Mesenchymal stem cell (in vitro differentiated cells and primary cell): ENCODE results near the gene LPP.

Experiments used
- DNase-seq: peaks from one replicate; pipeline ENCODE4 v3.0.0-alpha.2; 2013
- H2AFZ ChIP-seq: one replicate; pipeline ENCODE4 v1.6.1; 2013; ENCODE audit warnings: low read depth, mild to moderate bottlenecking, control low read depth, inconsistent platforms, low read length, moderate library complexity
- H2AK5ac ChIP-seq: 2 replicates; pipeline ENCODE4 v1.6.1; 2013; ENCODE audit warnings: low read length, moderate library complexity, mild to moderate bottlenecking, inconsistent platforms; ENCODE audit not compliant: severe bottlenecking
- H2BK120ac ChIP-seq: one replicate; pipeline ENCODE4 v1.6.1; 2013; ENCODE audit warnings: low read depth, mild to moderate bottlenecking, inconsistent platforms, low read length, moderate library complexity
- H2BK12ac ChIP-seq, 2 experiments: one replicate each; pipeline ENCODE4 v1.6.1; 2013; ENCODE audit warnings: inconsistent platforms in 2 of 2, low read length in 2 of 2, mild to moderate bottlenecking in 2 of 2, moderate library complexity in 2 of 2, control low read depth in 1 of 2
- H2BK15ac ChIP-seq: one replicate; pipeline ENCODE4 v1.6.1; 2013; ENCODE audit warnings: mild to moderate bottlenecking, low read depth, inconsistent platforms; ENCODE audit not compliant: poor library complexity, severe bottlenecking
- H2BK5ac ChIP-seq: 2 replicates; pipeline ENCODE4 v1.6.1; 2013; ENCODE audit warnings: low read depth, mild to moderate bottlenecking, low read length, control low read depth, inconsistent platforms; ENCODE audit not compliant: poor library complexity, severe bottlenecking
- H3K14ac ChIP-seq, 2 experiments: one replicate each; pipeline ENCODE4 v1.6.1; 2013; ENCODE audit warnings: inconsistent platforms in 2 of 2, low read length in 2 of 2, control low read depth in 1 of 2, mild to moderate bottlenecking in 1 of 2, moderate library complexity in 1 of 2
- H3K18ac ChIP-seq, 2 experiments: one replicate each; pipeline ENCODE4 v1.6.1; 2013; ENCODE audit warnings: inconsistent platforms in 2 of 2, low read length in 2 of 2, control low read depth in 1 of 2, low read depth in 1 of 2, mild to moderate bottlenecking in 1 of 2
- H3K23ac ChIP-seq, 2 experiments: one replicate each; pipeline ENCODE4 v1.6.1; 2013; ENCODE audit warnings: inconsistent platforms in 2 of 2, low read length in 2 of 2, mild to moderate bottlenecking in 2 of 2, moderate library complexity in 2 of 2, control low read depth in 1 of 2
- H3K27ac ChIP-seq: 2 replicates; pipeline ENCODE4 v1.5.1; 2013; ENCODE audit warnings: mild to moderate bottlenecking, moderate library complexity, low read length, control low read depth, inconsistent platforms; ENCODE audit not compliant: poor library complexity, severe bottlenecking
- H3K27me3 ChIP-seq, 2 experiments: 2 replicates each; pipeline versions ENCODE4 v1.6.1 to v1.7.0; 2013; ENCODE audit warnings: low read length in 2 of 2, mild to moderate bottlenecking in 2 of 2, moderate library complexity in 2 of 2, control low read depth in 1 of 2, inconsistent platforms in 1 of 2; ENCODE audit not compliant: control insufficient read depth in 1 of 2, insufficient read depth in 1 of 2
- H3K36me3 ChIP-seq, 2 experiments: 2 replicates each; pipeline versions ENCODE4 v1.6.1 to v1.7.0; 2013; ENCODE audit warnings: low read length in 2 of 2, control low read depth in 1 of 2, inconsistent platforms in 1 of 2, low read depth in 1 of 2, mild to moderate bottlenecking in 1 of 2; ENCODE audit not compliant: insufficient read depth in 2 of 2, control insufficient read depth in 1 of 2
- H3K4ac ChIP-seq, 2 experiments: one replicate each; pipeline ENCODE4 v1.6.1; 2013; ENCODE audit warnings: inconsistent platforms in 2 of 2, low read length in 2 of 2, mild to moderate bottlenecking in 2 of 2, moderate library complexity in 2 of 2, control low read depth in 1 of 2, low read depth in 1 of 2
- H3K4me1 ChIP-seq: 2 replicates; pipeline ENCODE4 v1.6.1; 2013; ENCODE audit warnings: low read depth, low read length, control low read depth; ENCODE audit not compliant: control insufficient read depth, insufficient read depth
- H3K4me2 ChIP-seq: 2 replicates; pipeline ENCODE4 v1.6.1; 2013; ENCODE audit warnings: low read length, mild to moderate bottlenecking, inconsistent platforms; ENCODE audit not compliant: poor library complexity, severe bottlenecking
- H3K4me3 ChIP-seq, 2 experiments: 2 replicates each; pipeline versions ENCODE4 v1.5.1 to v1.7.0; 2013; ENCODE audit warnings: low read length in 2 of 2, mild to moderate bottlenecking in 2 of 2, control low read depth in 1 of 2, low read depth in 1 of 2; ENCODE audit not compliant: insufficient read depth in 1 of 2
- H3K79me1 ChIP-seq: replicated peaks from 2 replicates; pipeline ENCODE4 v1.6.1; 2013; ENCODE audit warnings: mild to moderate bottlenecking, control low read depth, low read length, inconsistent platforms; ENCODE audit not compliant: poor library complexity, severe bottlenecking
- H3K9ac ChIP-seq: 2 replicates; pipeline ENCODE4 v1.7.0; 2013; ENCODE audit warnings: mild to moderate bottlenecking, low read length, moderate library complexity
- H3K9me3 ChIP-seq: 2 replicates; pipeline ENCODE4 v1.7.0; 2013; ENCODE audit warnings: mild to moderate bottlenecking, low read length; ENCODE audit not compliant: control insufficient read depth
- H4K8ac ChIP-seq: one replicate; pipeline ENCODE4 v1.6.1; 2013; ENCODE audit warnings: inconsistent platforms, mild to moderate bottlenecking, low read length, moderate library complexity
- H4K91ac ChIP-seq: one replicate; pipeline ENCODE4 v1.6.1; 2013; ENCODE audit warnings: mild to moderate bottlenecking, low read length, inconsistent platforms
- WGBS: methylation state at CpG from one replicate; pipeline ENCODE4 v1.1.7; 2013; ENCODE audit warnings: mixed read lengths; 5-methylcytosine and 5-hydroxymethylcytosine counted together

The LPP gene

GRCh38 chr3:188573956-188574355 is 420.0 kb downstream of the LPP start:
- H3K4me3 ChIP-seq = no peak overlapping the region
- H2BK15ac ChIP-seq = no peak overlapping the region
- H2BK120ac ChIP-seq = no peak overlapping the region
- WGBS = 94% methylated on average over 1 of the region's 3 CpGs
- H4K91ac ChIP-seq = no peak overlapping the region
- no peaks in the 10 kb centered on the region for H3K9me3 ChIP-seq
- H3K36me3 ChIP-seq = peaks cover 0 to 4% of the 10 kb centered on the region in 2 experiments
- H2AK5ac ChIP-seq = no peak overlapping the region
- H2BK5ac ChIP-seq = no peak overlapping the region
- H2BK12ac ChIP-seq = no peak overlapping the region
- no peak overlapping the region for H3K9ac ChIP-seq
- H3K4ac ChIP-seq = no peak overlapping the region
- no peaks in the 10 kb centered on the region for H3K27me3 ChIP-seq
- peaks cover 6% of the 10 kb centered on the region for H3K4me1 ChIP-seq
- H3K14ac ChIP-seq = no peak overlapping the region
- H3K23ac ChIP-seq = no peak overlapping the region
- H3K4me2 ChIP-seq = no peak overlapping the region
- no peak overlapping the region for H4K8ac ChIP-seq
- no peak overlapping the region for H3K18ac ChIP-seq
- no peak for DNase-seq
- no peak overlapping the region for H2AFZ ChIP-seq
- peaks cover 24% of the 10 kb centered on the region for H3K79me1 ChIP-seq
- H3K27ac ChIP-seq = no peak overlapping the region

- Histone ChIP-seq H3K23ac (no peak overlapping the region), H2AFZ (no peak overlapping the region), H3K9me3 (no peaks in the 10 kb centered on the region), H3K27ac (no peak overlapping the region), H3K14ac (no peak overlapping the region), H3K27me3 (no peaks in the 10 kb centered on the region), H3K36me3 (peaks cover 0 to 4% of the 10 kb centered on the region in 2 experiments), H2BK5ac (no peak overlapping the region), H3K4me3 (no peak overlapping the region), H2AK5ac (no peak overlapping the region), H2BK12ac (peak overlapping the region in 1 of 2 experiments; percentile 10), H3K4me1 (peaks cover 4% of the 10 kb centered on the region), H3K4ac (no peak overlapping the region), H2BK120ac (no peak overlapping the region), H4K91ac (no peak overlapping the region), H3K79me1 (peaks cover 26% of the 10 kb centered on the region), H2BK15ac (no peak overlapping the region), H3K18ac (no peak overlapping the region), H3K4me2 (no peak overlapping the region), H3K9ac (no peak overlapping the region), H4K8ac (no peak overlapping the region)
- WGBS = 59% methylated on average over 5 of the region's 5 CpGs
- no peak for DNase-seq
These were observed 420.9 kb downstream of the LPP start for GRCh38 chr3:188574885-188575284.

GRCh38 chr3:188575501-188575900 is 421.5 kb downstream of the LPP start:
- Histone ChIP-seq H3K4me3 (no peak overlapping the region), H3K23ac (no peak overlapping the region), H2BK120ac (no peak overlapping the region), H3K27me3 (no peaks in the 10 kb centered on the region), H3K79me1 (peaks cover 26% of the 10 kb centered on the region), H3K9ac (no peak overlapping the region), H4K8ac (no peak overlapping the region), H3K4ac (no peak overlapping the region), H2BK12ac (no peak overlapping the region), H2AK5ac (no peak overlapping the region), H3K27ac (no peak overlapping the region), H2AFZ (no peak overlapping the region), H3K18ac (no peak overlapping the region), H3K14ac (no peak overlapping the region), H3K4me1 (peaks cover 3% of the 10 kb centered on the region), H3K9me3 (no peaks in the 10 kb centered on the region), H3K4me2 (no peak overlapping the region), H2BK5ac (no peak overlapping the region), H2BK15ac (no peak overlapping the region), H3K36me3 (peaks cover 0 to 4% of the 10 kb centered on the region in 2 experiments), H4K91ac (no peak overlapping the region)
- DNase-seq = no peak
- 99% methylated on average over 6 of the region's 6 CpGs for WGBS

DNA sequence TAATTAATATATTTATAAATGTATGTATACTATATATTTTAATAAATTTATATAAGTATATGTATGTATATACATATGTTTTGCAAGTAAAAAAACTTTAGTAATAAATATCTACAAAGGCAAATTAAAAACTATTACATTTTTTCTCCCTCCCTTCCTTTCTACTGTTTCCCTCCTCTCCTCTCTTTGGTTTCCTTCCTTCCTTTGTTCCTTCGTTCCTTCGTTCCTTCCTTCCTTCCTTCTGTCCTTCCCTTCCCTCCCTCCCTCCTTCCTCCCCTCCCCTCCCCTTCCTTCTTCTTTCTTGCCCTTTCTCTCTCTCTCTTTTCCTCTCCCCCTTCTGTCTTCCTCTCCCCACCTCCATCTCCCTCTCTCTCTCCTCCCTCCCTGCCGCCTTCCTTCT is 423.6 kb downstream of the LPP start:
- no peak overlapping the region for H3K23ac ChIP-seq
- no peak overlapping the region for H2BK12ac ChIP-seq
- H3K18ac ChIP-seq = no peak overlapping the region
- no peak overlapping the region for H4K8ac ChIP-seq
- H3K4me2 ChIP-seq = no peak overlapping the region
- WGBS = no CpG with 5 or more reads among the region's 3 CpGs
- peaks cover 28% of the 10 kb centered on the region for H3K79me1 ChIP-seq
- no peak overlapping the region for H2BK5ac ChIP-seq
- no peak overlapping the region for H3K27ac ChIP-seq
- peak overlapping the region; percentile 83 for H3K9ac ChIP-seq
- H2BK120ac ChIP-seq = no peak overlapping the region
- no peak overlapping the region for H3K4me3 ChIP-seq
- H2AK5ac ChIP-seq = no peak overlapping the region
- no peak overlapping the region for H4K91ac ChIP-seq
- H3K4me1 ChIP-seq = peaks cover 3% of the 10 kb centered on the region
- DNase-seq = no peak
- H3K27me3 ChIP-seq = no peaks in the 10 kb centered on the region
- no peak overlapping the region for H3K14ac ChIP-seq
- H2BK15ac ChIP-seq = no peak overlapping the region
- no peak overlapping the region for H3K4ac ChIP-seq
- no peaks in the 10 kb centered on the region for H3K36me3 ChIP-seq
- H2AFZ ChIP-seq = no peak overlapping the region
- H3K9me3 ChIP-seq = no peaks in the 10 kb centered on the region
